ENCODE measurements around the gene FXN. TPM values are rescaled to one million over a fixed set of nuclear protein-coding genes. Genes with fewer than 3 reads are reported as not detected.

Gene FXN
- total and polyA plus RNA-seq, 2 donors (not counting 3 experiments of a cell fraction or from before 2014, with no cell fraction given): 18.2 to 21.2 TPM

GRCh38 chr9:69122082-69122548 lies 86.6 kb downstream of the FXN start:
- CTCF ChIA-PET: interaction anchor here (0.6 to 3.6 kb wide), 23 partner anchors 9 to 86 kb away, joined by 3 to 51 read pairs (median 5); no protein-coding TSS in a partner anchor
- intact Hi-C loops (cut with micrococcal nuclease): loop anchor here (1.0 to 5.0 kb wide), 4 partner anchors 21 to 85 kb away; partner anchors contain the start of gene FXN
- Histone ChIP-seq H3K79me2 (ENCODE audit: control insufficient read depth, insufficient read depth, low read length) (peaks cover 35% of the 10 kb centered on the region), H3K27ac (ENCODE audit: insufficient read depth, low read depth, low read length) (peak overlapping the region; percentile 69), H3K9ac (replicated peaks; ENCODE audit: extremely low read depth, insufficient read depth, low read length) (peak overlapping the region; percentile 82), H4K20me1 (replicated peaks; ENCODE audit: control insufficient read depth, extremely low read depth, insufficient read depth, low read length) (no peaks in the 10 kb centered on the region), H3K36me3 (ENCODE audit: control insufficient read depth in 2 of 2, extremely low read depth in 1 of 2, insufficient read depth in 2 of 2, low read length in 2 of 2) (no peaks in the 10 kb centered on the region), H3K9me1 (replicated peaks; ENCODE audit: control insufficient read depth, extremely low read depth, insufficient read depth, low read length) (no peaks in the 10 kb centered on the region), H3K27me3 (ENCODE audit: control insufficient read depth in 2 of 2, insufficient read depth in 2 of 2, low read length in 2 of 2) (no peaks in the 10 kb centered on the region), H3K9me3 (replicated peaks; ENCODE audit: control insufficient read depth, insufficient read depth, low read length) (no peaks in the 10 kb centered on the region), H3K4me3 (replicated peaks in 1 of 3; ENCODE audit: insufficient read depth in 1 of 3, low read depth in 1 of 3, low read length in 3 of 3) (peak overlapping the region; percentile 69 to 83 (median 75)), H2AFZ (ENCODE audit: low read depth, low read length) (peak overlapping the region; percentile 41), H3K4me1 (ENCODE audit: control insufficient read depth, extremely low read depth, insufficient read depth, low read length) (peaks cover 21% of the 10 kb centered on the region), H3K4me2 (ENCODE audit: insufficient read depth, low read length) (peak overlapping the region; percentile 93)
- peak; percentile 81 for DNase-seq (ENCODE audit: low read depth, low spot score)
- dilution Hi-C loops (cut with MboI; ENCODE audit: extremely low pct_ligation_motif_present, low sequenced_read_pairs): no loop called here
- POLR2A ChIA-PET: interaction anchor here (0.5 to 1.5 kb wide), 6 partner anchors 9 to 58 kb away, joined by 3 to 7 read pairs (median 4); no protein-coding TSS in a partner anchor
- TSS peak; percentile 35 for BruUV-seq (replicated peaks)
- FAIRE-seq: no peak
- TF ChIP-seq JUN (IDR thresholded peaks at IDR 0.05; ENCODE audit: borderline replicate concordance, insufficient read depth, insufficient read length, low read depth): no peak
- no peak for TF ChIP-seq POLR2A (IDR thresholded peaks at IDR 0.05; ENCODE audit: low read depth, low read length)
- TF ChIP-seq CTCF (IDR thresholded peaks at IDR 0.05; ENCODE audit: extremely low read depth in 1 of 2, insufficient read depth in 1 of 2, low read depth in 1 of 2, low read length in 2 of 2): no peak
- TF ChIP-seq POLR2AphosphoS5 (IDR thresholded peaks at IDR 0.05; ENCODE audit: insufficient read depth, low read depth, low read length): no peak
- no peak for TF ChIP-seq FOS (IDR thresholded peaks at IDR 0.05; ENCODE audit: borderline replicate concordance, insufficient read depth, low read length)
- no peak for TF ChIP-seq GATA2 (IDR thresholded peaks at IDR 0.05; ENCODE audit: insufficient read depth, insufficient read length, low read depth, low read length)
- no peak for TF ChIP-seq MAX (IDR thresholded peaks at IDR 0.05; ENCODE audit: insufficient read depth, insufficient read length)
- TF ChIP-seq EZH2 (IDR thresholded peaks at IDR 0.05; ENCODE audit: borderline replicate concordance, low read depth, low read length, severe bottlenecking): no peak
- TF ChIP-seq MYC (IDR thresholded peaks at IDR 0.05; ENCODE audit: low read depth, low read length): no peak
